Hepatocyte (in vitro differentiated cells): ENCODE results near the gene RAB33B.

Source experiments
- CTCF ChIP-seq: fragments of 200-600 bp; sonication (generic); IDR thresholded peaks from 2 replicates; pipeline ENCODE4 v1.5.1; 2016; ENCODE audit warnings: antibody characterized with exemption, mild to moderate bottlenecking; ENCODE audit not compliant: poor library complexity
- EZH2 ChIP-seq: fragments of 200-600 bp; sonication (generic); IDR thresholded peaks from 2 replicates; pipeline ENCODE4 v1.6.1; 2016; ENCODE audit warnings: antibody characterized with exemption, mild to moderate bottlenecking, borderline replicate concordance

GRCh38 chr4:139410312-139410711 is 43.6 kb upstream of the RAB33B start:
- no peak for TF ChIP-seq CTCF
- TF ChIP-seq EZH2: no peak
